ENCODE data around the gene GRID1. TPM values are rescaled to one million over a fixed set of nuclear protein-coding genes. Genes with fewer than 3 reads are reported as not detected.

The GRID1 gene
- total RNA-seq, 1 donor from 2014 or later: 1.4 TPM

DNA sequence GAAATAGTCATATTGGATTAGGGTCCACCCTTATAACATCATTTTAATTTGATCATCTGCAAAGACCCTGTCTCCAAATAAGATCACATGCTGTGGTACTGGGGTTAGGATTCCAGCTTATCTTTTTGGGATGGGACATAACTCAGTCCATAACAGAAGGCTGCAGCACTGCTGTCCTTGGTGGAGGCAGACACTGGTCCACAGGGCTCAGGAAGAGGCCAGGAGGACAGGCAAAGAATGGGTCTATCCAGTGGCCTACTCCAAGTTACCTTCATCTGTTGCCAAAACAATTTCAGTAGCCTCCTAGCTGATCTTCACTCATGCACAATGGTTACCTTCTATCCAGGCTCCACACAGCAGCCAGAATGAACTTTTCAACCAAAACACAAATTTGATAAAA, 387.0 kb downstream of the GRID1 start:
- no peak overlapping the region for H3K4me3 ChIP-seq
- no peaks in the 10 kb centered on the region for H3K4me1 ChIP-seq
- intact Hi-C loops (cut with DNase I): no loop called here
- H3K9me3 ChIP-seq: no peaks in the 10 kb centered on the region
- no peak for DNase-seq (ENCODE audit: low spot score in 2 of 2)
- TF ChIP-seq, protein P1, sequence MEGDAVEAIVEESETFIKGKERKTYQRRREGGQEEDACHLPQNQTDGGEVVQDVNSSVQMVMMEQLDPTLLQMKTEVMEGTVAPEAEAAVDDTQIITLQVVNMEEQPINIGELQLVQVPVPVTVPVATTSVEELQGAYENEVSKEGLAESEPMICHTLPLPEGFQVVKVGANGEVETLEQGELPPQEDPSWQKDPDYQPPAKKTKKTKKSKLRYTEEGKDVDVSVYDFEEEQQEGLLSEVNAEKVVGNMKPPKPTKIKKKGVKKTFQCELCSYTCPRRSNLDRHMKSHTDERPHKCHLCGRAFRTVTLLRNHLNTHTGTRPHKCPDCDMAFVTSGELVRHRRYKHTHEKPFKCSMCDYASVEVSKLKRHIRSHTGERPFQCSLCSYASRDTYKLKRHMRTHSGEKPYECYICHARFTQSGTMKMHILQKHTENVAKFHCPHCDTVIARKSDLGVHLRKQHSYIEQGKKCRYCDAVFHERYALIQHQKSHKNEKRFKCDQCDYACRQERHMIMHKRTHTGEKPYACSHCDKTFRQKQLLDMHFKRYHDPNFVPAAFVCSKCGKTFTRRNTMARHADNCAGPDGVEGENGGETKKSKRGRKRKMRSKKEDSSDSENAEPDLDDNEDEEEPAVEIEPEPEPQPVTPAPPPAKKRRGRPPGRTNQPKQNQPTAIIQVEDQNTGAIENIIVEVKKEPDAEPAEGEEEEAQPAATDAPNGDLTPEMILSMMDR (IDR thresholded peaks at IDR 0.05): no peak
- H3K27me3 ChIP-seq: no peaks in the 10 kb centered on the region
- no peak overlapping the region for H3K27ac ChIP-seq
- no peaks in the 10 kb centered on the region for H3K36me3 ChIP-seq

DNA sequence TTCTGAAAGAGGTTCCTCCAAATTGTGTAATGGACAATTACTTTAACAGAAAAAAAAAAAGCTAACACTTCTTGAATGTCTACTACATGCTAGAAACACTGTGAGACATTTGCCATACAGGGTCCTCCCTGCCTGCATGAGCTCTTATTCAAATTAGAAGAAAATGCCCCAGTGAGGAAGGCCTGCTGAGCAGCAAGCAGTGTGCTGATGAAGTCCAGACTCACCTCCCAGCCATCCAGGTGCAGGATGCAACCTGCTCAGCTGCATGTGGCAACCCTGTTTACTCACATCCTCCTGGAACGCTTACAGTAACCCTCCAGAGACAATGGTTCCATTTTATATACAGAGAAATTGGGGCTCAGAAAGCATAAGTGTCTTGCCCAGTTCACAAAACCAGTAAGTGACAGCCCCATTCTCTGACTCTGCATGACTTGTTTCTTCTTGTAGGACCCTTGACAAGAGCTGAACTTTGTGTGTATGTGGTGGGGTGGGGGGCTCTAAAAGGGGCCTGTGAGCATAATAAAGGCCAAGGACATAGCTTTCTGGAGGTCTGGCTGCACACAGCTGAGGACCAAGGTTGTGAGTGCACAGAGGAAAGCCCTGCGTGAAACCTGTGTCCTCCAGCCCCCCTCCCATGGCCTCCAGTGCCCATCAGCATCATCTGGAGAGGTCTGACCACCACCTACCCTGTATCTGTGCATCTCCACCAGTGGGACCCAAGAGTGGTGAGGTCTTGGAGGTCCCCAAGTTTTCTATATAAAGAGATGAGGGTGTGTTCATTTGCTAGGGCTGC, 387.8 kb downstream of the GRID1 start:
- Histone ChIP-seq H3K9me3 (no peaks in the 10 kb centered on the region), H3K4me3 (no peak overlapping the region), H3K27me3 (no peaks in the 10 kb centered on the region), H3K27ac (no peak overlapping the region), H3K36me3 (no peaks in the 10 kb centered on the region), H3K4me1 (no peaks in the 10 kb centered on the region)
- intact Hi-C loops (cut with DNase I): no loop called here
- TF ChIP-seq, protein P1 (IDR thresholded peaks at IDR 0.05): no peak
- no peak for DNase-seq (ENCODE audit: low spot score in 2 of 2)

DNA sequence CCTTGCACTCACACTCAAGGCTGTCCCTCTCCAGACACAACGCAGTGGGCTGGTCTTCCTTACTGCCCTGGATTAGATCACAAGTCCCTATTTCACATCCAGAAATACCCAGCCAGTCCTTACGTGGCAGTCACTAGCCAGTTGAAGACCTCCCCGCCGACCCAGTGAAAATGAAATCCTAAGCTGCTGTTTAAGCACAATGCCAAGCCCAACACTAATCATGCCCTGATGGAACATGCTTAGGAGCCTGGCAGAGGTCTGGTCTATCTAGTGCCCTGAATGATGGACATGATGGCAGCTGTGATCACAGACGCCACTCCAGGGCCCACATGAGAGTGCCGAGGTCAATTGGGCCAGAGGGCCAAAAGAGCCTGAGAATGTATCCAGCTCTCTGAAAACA, 389.0 kb downstream of the GRID1 start:
- no peaks in the 10 kb centered on the region for H3K9me3 ChIP-seq
- H3K4me1 ChIP-seq: no peaks in the 10 kb centered on the region
- TF ChIP-seq, protein P1 (IDR thresholded peaks at IDR 0.05): no peak
- DNase-seq (ENCODE audit: low spot score in 2 of 2): no peak
- no peak overlapping the region for H3K27ac ChIP-seq
- no peak overlapping the region for H3K4me3 ChIP-seq
- intact Hi-C loops (cut with DNase I): no loop called here
- H3K36me3 ChIP-seq: no peaks in the 10 kb centered on the region
- no peaks in the 10 kb centered on the region for H3K27me3 ChIP-seq

DNA sequence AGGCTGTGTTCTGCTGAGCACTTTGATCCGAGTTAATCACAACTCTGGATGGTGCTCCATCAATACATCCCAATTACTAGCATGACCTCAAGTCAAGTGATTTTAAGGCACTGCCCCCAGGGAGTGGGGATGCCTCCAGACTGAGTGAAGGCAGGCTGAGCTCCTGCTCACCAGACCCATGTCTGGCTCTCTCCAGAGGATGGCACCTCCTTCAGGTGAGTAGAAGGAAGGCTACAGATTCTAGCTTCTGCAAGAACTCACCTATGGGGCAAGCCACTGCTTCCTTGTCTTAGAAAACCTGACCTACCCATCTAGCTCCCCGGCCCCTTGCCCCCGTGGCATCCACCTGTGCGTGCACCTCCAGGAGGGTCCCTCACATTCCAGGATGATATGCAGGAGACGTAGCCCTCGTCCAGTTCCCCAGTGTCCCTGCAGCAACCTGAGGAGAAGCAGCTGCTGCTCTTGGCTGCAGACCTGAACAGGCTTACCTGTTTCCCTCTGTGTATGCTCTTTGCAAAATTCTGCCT, 390.3 kb downstream of the GRID1 start:
- no peak for DNase-seq (ENCODE audit: low spot score in 2 of 2)
- intact Hi-C loops (cut with DNase I): no loop called here
- Histone ChIP-seq H3K4me1 (no peaks in the 10 kb centered on the region), H3K4me3 (no peak overlapping the region), H3K9me3 (no peaks in the 10 kb centered on the region), H3K27ac (no peak overlapping the region), H3K27me3 (no peaks in the 10 kb centered on the region), H3K36me3 (no peaks in the 10 kb centered on the region)
- TF ChIP-seq, protein P1 (IDR thresholded peaks at IDR 0.05): no peak

DNA sequence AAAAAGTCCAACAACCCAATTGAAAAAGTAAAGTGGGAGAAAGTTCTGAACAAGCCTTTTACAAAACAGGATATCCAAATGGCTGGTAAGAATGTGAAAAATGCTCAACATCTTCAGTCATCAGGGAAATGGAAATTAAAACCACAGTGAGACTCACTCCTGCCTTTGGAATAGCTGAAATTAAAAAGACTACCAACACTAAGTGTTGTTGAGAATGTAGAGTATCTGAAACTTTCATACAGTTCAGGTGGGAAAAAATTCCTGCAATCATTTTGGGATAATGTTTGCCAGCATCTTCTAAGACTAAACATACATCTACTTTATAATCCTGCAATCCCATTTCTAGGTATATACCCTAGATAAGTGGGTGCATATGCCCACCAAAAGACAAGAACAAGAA, 395.1 kb downstream of the GRID1 start:
- Histone ChIP-seq H3K36me3 (no peaks in the 10 kb centered on the region), H3K4me3 (no peak overlapping the region), H3K4me1 (no peaks in the 10 kb centered on the region), H3K27me3 (no peaks in the 10 kb centered on the region), H3K9me3 (no peaks in the 10 kb centered on the region), H3K27ac (no peak overlapping the region)
- TF ChIP-seq, protein P1 (IDR thresholded peaks at IDR 0.05): no peak
- no peak for DNase-seq (ENCODE audit: low spot score in 2 of 2)
- intact Hi-C loops (cut with DNase I): no loop called here
